Ovary (tissue), 10 donors: ENCODE results near the gene CPHXL2. TPM values are rescaled to one million over a fixed set of nuclear protein-coding genes. Genes with fewer than 3 reads are reported as not detected.

ENCODE experiments used
- DNase-seq, 5 donors: peaks; one replicate each; pipeline ENCODE4 v3.0.0-alpha.2; 2019 to 2020
- H3K27ac ChIP-seq, 2 donors: fragments of 200-600 bp; one replicate each; pipeline versions ENCODE4 v1.5.1 to v1.8.0; 2019 to 2022
- H3K27me3 ChIP-seq: fragments of 200-600 bp; one replicate; pipeline ENCODE4 v1.8.0; 2022
- H3K36me3 ChIP-seq: fragments of 200-600 bp; sonication (generic); one replicate; pipeline ENCODE4 v1.5.1; 2019
- H3K4me1 ChIP-seq: one replicate; pipeline ENCODE4 v1.8.1; 2013; ENCODE audit warnings: mild to moderate bottlenecking, moderate library complexity; ENCODE audit not compliant: insufficient read depth
- H3K4me3 ChIP-seq: fragments of 200-600 bp; sonication (generic); one replicate; pipeline ENCODE4 v1.5.1; 2017
- H3K9me3 ChIP-seq, 2 donors: fragments of 200-600 bp in 1 of 2; sonication (generic) in 1 of 2; one replicate each; pipeline versions ENCODE4 v1.5.1 to v1.8.1; 2013 to 2019; ENCODE audit warnings: mild to moderate bottlenecking in 1 of 2, moderate library complexity in 1 of 2
- EP300 ChIP-seq: sonication (generic); formaldehyde crosslinking; IDR thresholded peaks from one replicate; pipeline ENCODE4 v1.6.1; 2017; ENCODE audit warnings: antibody characterized with exemption
- POLR2A ChIP-seq: fragments of 450-650 bp; IDR thresholded peaks from one replicate; pipeline ENCODE4 v1.6.1; 2017; ENCODE audit warnings: antibody characterized with exemption, mild to moderate bottlenecking, moderate library complexity
- WGBS, 3 donors: extraction: QIAGEN DNeasy Blood & Tissue Kit in 1 of 3; methylation state at CpG; one replicate each; pipeline versions ENCODE4 v1.1.5 to v1.1.7; 2013 to 2017; 5-methylcytosine and 5-hydroxymethylcytosine counted together
- intact Hi-C, 4 donors: fragments of 100-400 bp; cut with DNase I; formaldehyde crosslinking; loops; one replicate each; pipeline versions ENCODE4 v1.11.0 to v1.15.1; 2022 to 2023
- long read RNA-seq, 3 donors: library from polyadenylated mRNA in 2 of 3; unstranded in 2 of 3; transcript quantifications; one replicate each; pipeline ENCODE4 v2.0.0 and lab custom pipeline, GENCODE V29; 2021 to 2026
- polyA plus RNA-seq, 2 donors: library from polyadenylated mRNA; stranded (reverse); fragments of 200-250 nt in 1 of 2; fragments of 350-450 nt in 1 of 2; fragmentation: Illumina TruSeq in 1 of 2; extraction: RNeasy Lipid Tissue Mini Kit (QIAGEN cat#74804) in 1 of 2; gene quantifications; one replicate each; pipeline ENCODE4 v1.2.3, GENCODE V29; 2013 to 2014
- total RNA-seq, 7 donors: library from RNA; depleted of rRNA in 2 of 7; stranded (reverse); fragments of >200 nt in 2 of 7; fragmentation: NEBNext Ultra II Directional in 3 of 7; extraction: Animal tissue kit (Norgen Biotek cat#: 25700) in 3 of 7; gene quantifications; one replicate each; pipeline versions ENCODE4 v1.1.0 to v1.2.4, GENCODE V29; 2016 to 2023
- TF ChIP-seq, protein P1 (sequence below), 3 donors: fragments of 450-650 bp in 2 of 3; fragments of 200-600 bp in 1 of 3; IDR thresholded peaks; one replicate each; pipeline versions ENCODE4 v1.5.1 to v1.8.0; 2016 to 2022; ENCODE audit warnings: antibody characterized with exemption in 3 of 3, mild to moderate bottlenecking in 1 of 3
- donor health status: DM: no; HTN: no; CAD: no; lungs with moderate emphysema.
- donor health status: DM: no; HTN: no; CAD: no.
- donor health status: Bipolar disorder and iron deficiency.
- donor health status: DM: yes; HTN: yes; CAD: no.
- donor health status: DM: no; HTN: no; CAD: no.
- donor health status: DM: yes; HTN: yes; CAD: no.

Gene CPHXL2
- total RNA-seq = not detected
- polyA plus RNA-seq = not detected
- long read RNA-seq, donor 1 = 0 reads
- long read RNA-seq, donor 2 = 0 reads
- long read RNA-seq, donor 3, partial matches to known transcripts = 0 of 1 reads
- long read RNA-seq, donor 3, other reads (novel, unspliced or antisense) = 1 of 1 reads

- intact Hi-C loops = no loop called here
- 92 to 95% (median 94%) methylated on average over 4 of the region's 4 CpGs for WGBS, 3 donors
- no peak for DNase-seq
- H3K4me1 ChIP-seq = no peaks in the 10 kb centered on the region
- no peaks in the 10 kb centered on the region for H3K27me3 ChIP-seq
- H3K36me3 ChIP-seq = no peaks in the 10 kb centered on the region
- H3K27ac ChIP-seq = no peak within 1 kb of the TSS
- H3K9me3 ChIP-seq = no peaks in the 10 kb centered on the region
- TF ChIP-seq POLR2A = no peak
- no peak for TF ChIP-seq EP300
- TF ChIP-seq, protein P1, sequence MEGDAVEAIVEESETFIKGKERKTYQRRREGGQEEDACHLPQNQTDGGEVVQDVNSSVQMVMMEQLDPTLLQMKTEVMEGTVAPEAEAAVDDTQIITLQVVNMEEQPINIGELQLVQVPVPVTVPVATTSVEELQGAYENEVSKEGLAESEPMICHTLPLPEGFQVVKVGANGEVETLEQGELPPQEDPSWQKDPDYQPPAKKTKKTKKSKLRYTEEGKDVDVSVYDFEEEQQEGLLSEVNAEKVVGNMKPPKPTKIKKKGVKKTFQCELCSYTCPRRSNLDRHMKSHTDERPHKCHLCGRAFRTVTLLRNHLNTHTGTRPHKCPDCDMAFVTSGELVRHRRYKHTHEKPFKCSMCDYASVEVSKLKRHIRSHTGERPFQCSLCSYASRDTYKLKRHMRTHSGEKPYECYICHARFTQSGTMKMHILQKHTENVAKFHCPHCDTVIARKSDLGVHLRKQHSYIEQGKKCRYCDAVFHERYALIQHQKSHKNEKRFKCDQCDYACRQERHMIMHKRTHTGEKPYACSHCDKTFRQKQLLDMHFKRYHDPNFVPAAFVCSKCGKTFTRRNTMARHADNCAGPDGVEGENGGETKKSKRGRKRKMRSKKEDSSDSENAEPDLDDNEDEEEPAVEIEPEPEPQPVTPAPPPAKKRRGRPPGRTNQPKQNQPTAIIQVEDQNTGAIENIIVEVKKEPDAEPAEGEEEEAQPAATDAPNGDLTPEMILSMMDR (IDR thresholded peaks at IDR 0.05) = no peak
- H3K4me3 ChIP-seq = no peak within 1 kb of the TSS
These were observed at the start of gene CPHXL2 for GRCh38 chr16:75676909-75677308. CPHXL2 (minus strand) TSS chr16:75677009; CDS start chr16:75676999, 10 bp downstream.

- TF ChIP-seq, protein P1 (IDR thresholded peaks at IDR 0.05) = no peak
- Histone ChIP-seq H3K27me3 (no peaks in the 10 kb centered on the region), H3K36me3 (no peaks in the 10 kb centered on the region), H3K27ac (no peak within 1 kb of the TSS), H3K4me1 (no peaks in the 10 kb centered on the region), H3K9me3 (no peaks in the 10 kb centered on the region), H3K4me3 (no peak within 1 kb of the TSS)
- intact Hi-C loops = no loop called here
- no peak for DNase-seq
- WGBS, 3 donors = 80 to 90% (median 84%) methylated on average over 5 of the region's 5 CpGs
These were observed 49.6 kb upstream of the CPHXL2 start, which contains the start of gene CPHXL for GRCh38 chr16:75726390-75726789. CPHXL (minus strand) TSS chr16:75726490; CDS start chr16:75726442, 48 bp downstream.

DNA sequence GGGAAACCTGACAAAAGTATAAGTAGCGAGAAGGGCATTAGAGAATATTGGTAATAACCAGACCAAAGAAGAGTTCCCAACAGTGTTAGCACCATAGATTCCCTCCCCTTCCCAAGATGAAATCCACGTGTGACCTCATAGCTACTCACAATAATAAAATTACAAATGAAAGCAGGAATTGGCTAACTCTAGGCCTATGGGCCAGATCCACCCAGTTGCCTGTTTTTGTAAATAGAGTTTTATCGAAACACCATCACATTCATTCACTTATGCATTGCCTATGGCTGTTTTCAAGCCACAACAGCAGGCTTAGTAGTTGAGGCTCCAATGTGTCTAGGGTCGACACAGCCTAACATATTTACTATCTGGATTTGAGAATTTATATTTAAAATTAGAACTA lies 41.6 kb upstream of the CPHXL2 start:
- no peaks in the 10 kb centered on the region for H3K4me1 ChIP-seq
- intact Hi-C loops = no loop called here
- no peaks in the 10 kb centered on the region for H3K36me3 ChIP-seq
- H3K27ac ChIP-seq = no peak overlapping the region
- 87 to 94% (median 90%) methylated on average over 4 of the region's 4 CpGs for WGBS, 3 donors
- TF ChIP-seq, protein P1 (IDR thresholded peaks at IDR 0.05) = no peak
- TF ChIP-seq POLR2A = no peak
- no peak for TF ChIP-seq EP300
- peaks cover 0 to 6% of the 10 kb centered on the region in 2 donors for H3K9me3 ChIP-seq
- H3K4me3 ChIP-seq = no peak overlapping the region
- H3K27me3 ChIP-seq = no peaks in the 10 kb centered on the region
- no peak for DNase-seq

DNA sequence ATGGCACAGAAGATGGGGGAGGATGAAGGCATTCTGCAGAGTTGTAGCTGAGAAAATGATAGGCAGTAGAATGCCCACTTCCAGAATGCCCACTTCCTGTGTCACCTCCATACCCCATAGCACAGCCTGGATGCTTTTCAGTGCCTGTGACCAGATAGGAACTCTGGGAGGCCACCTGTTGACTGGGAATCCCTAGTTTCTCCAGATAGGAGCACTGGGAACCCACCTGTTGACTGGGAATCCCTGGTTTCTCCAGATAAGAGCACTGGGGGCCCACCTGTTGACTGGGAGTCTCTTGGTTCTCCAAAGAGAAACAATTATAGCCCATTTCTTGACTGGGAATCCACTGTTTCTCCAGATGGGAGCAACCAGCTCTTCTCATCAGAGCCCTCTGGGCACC lies 37.9 kb upstream of the CPHXL2 start:
- Histone ChIP-seq H3K9me3 (peaks cover 0 to 6% of the 10 kb centered on the region in 2 donors), H3K27ac (no peak overlapping the region), H3K4me1 (no peaks in the 10 kb centered on the region), H3K27me3 (no peaks in the 10 kb centered on the region), H3K36me3 (no peaks in the 10 kb centered on the region), H3K4me3 (no peak overlapping the region)
- no peak for DNase-seq
- intact Hi-C loops = no loop called here
- TF ChIP-seq EP300 = no peak
- no peak for TF ChIP-seq POLR2A
- TF ChIP-seq, protein P1 (IDR thresholded peaks at IDR 0.05) = no peak
